K562 (cell line): ENCODE results near the gene PYGL. TPM values are rescaled to one million over a fixed set of nuclear protein-coding genes. Genes with fewer than 3 reads are reported as not detected.

Experiments
- ATAC-seq: fragments of 200-7000 bp; cut with Tn5 transposase; 3 replicates; pipeline ENCODE4 v1.9.1; 2020; ENCODE audit warnings: moderate library complexity
- BruUV-seq: library from RNA; stranded (reverse); fragments of 400-500 nt; replicated peaks from 2 replicates; lab custom pipeline; 2021; lab: Mats Ljungman, UMichigan
- CTCF ChIA-PET: fragments of 300-600 bp; formaldehyde crosslinking; extraction: SDS; loops from one replicate; lab custom pipeline; 2021; ENCODE audit warnings: low intra/inter-chr PET ratio; lab: Yijun Ruan, JAX
- POLR2A ChIA-PET: fragments of 300-600, 350-650 bp; sonication (Branson Sonifier 250); formaldehyde crosslinking; extraction: SDS; loops from one replicate; lab custom pipeline; 2021; ENCODE audit warnings: antibody characterized with exemption, inconsistent platforms; lab: Yijun Ruan, JAX
- DNase-seq, 4 experiments: peaks; one replicate each; pipeline versions ENCODE4 v3.0.0 to v3.0.0-alpha.2; 2011 to 2018; ENCODE audit warnings: low spot score in 3 of 4, mixed read lengths in 3 of 4; ENCODE audit errors: extremely low read depth in 1 of 4
- FAIRE-seq: peaks from 2 replicates; lab custom pipeline; 2011; peaks lifted over from hg19 to GRCh38; lab: Jason Lieb, UNC
- H2AFZ ChIP-seq: 2 replicates; pipeline ENCODE4 v1.6.0; 2011; ENCODE audit warnings: low read depth, low read length, control low read depth, inconsistent platforms
- H3K27ac ChIP-seq: fragments of 200-600 bp; 3 replicates; pipeline ENCODE4 v1.8.0; 2011; ENCODE audit warnings: low read depth, mild to moderate bottlenecking, control low read depth, inconsistent platforms, low read length, moderate library complexity, mixed read lengths; ENCODE audit errors: extremely low read depth
- H3K27me3 ChIP-seq, 2 experiments: fragments of 300-600 bp in 1 of 2; 2 replicates in 1 of 2; 3 replicates in 1 of 2; pipeline versions ENCODE4 v1.6.0 to v1.8.0; 2011; ENCODE audit warnings: inconsistent platforms in 2 of 2, low read length in 2 of 2, mild to moderate bottlenecking in 1 of 2, mixed read lengths in 1 of 2, moderate library complexity in 1 of 2; ENCODE audit not compliant: control insufficient read depth in 2 of 2, insufficient read depth in 2 of 2
- H3K36me3 ChIP-seq: fragments of 300-600 bp; 3 replicates; pipeline ENCODE4 v1.8.0; 2011; ENCODE audit warnings: mild to moderate bottlenecking, low read length, inconsistent platforms; ENCODE audit not compliant: control insufficient read depth, insufficient read depth
- H3K4me1 ChIP-seq, 2 experiments: fragments of 200-600 bp in 1 of 2; replicated peaks in 1 of 2; 2 replicates in 1 of 2; 3 replicates in 1 of 2; pipeline versions ENCODE4 v1.5.1 to v1.8.0; 2011; ENCODE audit warnings: inconsistent platforms in 2 of 2, low read length in 2 of 2, mild to moderate bottlenecking in 1 of 2, mixed read lengths in 1 of 2, moderate library complexity in 1 of 2; ENCODE audit not compliant: control insufficient read depth in 2 of 2, insufficient read depth in 2 of 2
- H3K4me2 ChIP-seq: 2 replicates; pipeline ENCODE4 v1.6.1; 2011; ENCODE audit warnings: low read length, control low read depth, inconsistent platforms, mixed read lengths; ENCODE audit not compliant: insufficient read depth
- H3K4me3 ChIP-seq: fragments of 200-600 bp; sonication (generic), shearing (Covaris generic); 2 replicates; pipeline ENCODE4 v1.5.1; 2016; ENCODE audit warnings: control low read depth, inconsistent platforms
- H3K79me2 ChIP-seq: fragments of 200-600 bp; 3 replicates; pipeline ENCODE4 v1.8.0; 2011; ENCODE audit warnings: low read length, inconsistent platforms; ENCODE audit not compliant: control insufficient read depth, insufficient read depth
- H3K9ac ChIP-seq, 2 experiments: 2 replicates each; pipeline versions ENCODE4 v1.6.0 to v1.6.1; 2011; ENCODE audit warnings: low read depth in 2 of 2, low read length in 2 of 2, control low read depth in 1 of 2, inconsistent platforms in 1 of 2, mild to moderate bottlenecking in 1 of 2, mixed read lengths in 1 of 2; ENCODE audit not compliant: insufficient read depth in 1 of 2
- H3K9me1 ChIP-seq: one replicate; pipeline ENCODE4 v1.6.0; 2011; ENCODE audit warnings: inconsistent platforms, mild to moderate bottlenecking, low read length, moderate library complexity; ENCODE audit not compliant: control insufficient read depth, insufficient read depth
- H3K9me3 ChIP-seq: replicated peaks from 2 replicates; pipeline ENCODE4 v1.5.1; 2011; ENCODE audit warnings: low read depth, low read length, inconsistent platforms; ENCODE audit not compliant: control insufficient read depth, insufficient read depth
- H4K20me1 ChIP-seq: replicated peaks from 2 replicates; pipeline ENCODE4 v1.6.1; 2011; ENCODE audit warnings: low read length, inconsistent platforms, mixed read lengths; ENCODE audit not compliant: control insufficient read depth, insufficient read depth
- ATF6 ChIP-seq: sonication (generic); formaldehyde crosslinking; IDR thresholded peaks from 2 replicates; pipeline ENCODE4 v1.4.0; 2020; ENCODE audit warnings: mild to moderate bottlenecking, missing genetic modification reagents
- ERF ChIP-seq: fragments of 450-650 bp; formaldehyde crosslinking; IDR thresholded peaks from 2 replicates; pipeline ENCODE4 v1.4.0; 2020; ENCODE audit warnings: mild to moderate bottlenecking, mixed read lengths
- NEUROD1 ChIP-seq: fragments of 150-350 bp; IDR thresholded peaks from 2 replicates; pipeline ENCODE4 v1.6.1; 2014; ENCODE audit warnings: borderline replicate concordance, low read length, low read depth; ENCODE audit not compliant: partially characterized antibody
- NFE2L1 ChIP-seq: fragments of 450-650 bp; IDR thresholded peaks from 2 replicates; pipeline ENCODE4 v1.6.1; 2016; ENCODE audit warnings: missing genetic modification characterization, low read depth, mild to moderate bottlenecking, missing compliant biosample characterization, moderate library complexity, borderline replicate concordance
- PRDM10 ChIP-seq: fragments of 450-650 bp; IDR thresholded peaks from 2 replicates; pipeline ENCODE4 v1.6.1; 2018; ENCODE audit not compliant: partially characterized antibody
- RAD51 ChIP-seq: fragments of 450-650 bp; IDR thresholded peaks from 2 replicates; pipeline ENCODE4 v1.7.1; 2016; ENCODE audit warnings: low read depth, mild to moderate bottlenecking, borderline replicate concordance
- SPI1 ChIP-seq: IDR thresholded peaks from 2 replicates; pipeline ENCODE4 v1.6.1; 2011; ENCODE audit warnings: low read depth, low read length, control low read depth, borderline replicate concordance
- ZMIZ1 ChIP-seq, 2 experiments: fragments of 150-350 bp in 1 of 2; IDR thresholded peaks; 2 replicates each; pipeline ENCODE4 v1.6.1; 2012 to 2016; ENCODE audit warnings: low read depth in 2 of 2, low read length in 2 of 2, mild to moderate bottlenecking in 1 of 2, moderate library complexity in 1 of 2
- ZNF696 ChIP-seq: fragments of 250-450 bp; sonication (Bioruptor Pico); conservative IDR thresholded peaks from 2 replicates; pipeline ENCODE4 v1.4.0; 2020; ENCODE audit warnings: mild to moderate bottlenecking, moderate library complexity
- ZNF75A ChIP-seq: fragments of 450-650 bp; formaldehyde crosslinking; IDR thresholded peaks from 2 replicates; pipeline ENCODE4 v1.4.0; 2020; ENCODE audit warnings: mild to moderate bottlenecking
- WGBS: fragments of 100-300 bp; shearing (Covaris generic); methylation state at CpG from one replicate; pipeline ENCODE4 v1.1.6; 2016; ENCODE audit warnings: low coverage, mixed read lengths; ENCODE audit not compliant: insufficient coverage; ENCODE audit errors: missing lambda C conversion rate; 5-methylcytosine and 5-hydroxymethylcytosine counted together
- in situ Hi-C: fragments of 300-500 bp; cut with MboI; formaldehyde crosslinking; loops from 4 replicates; pipeline ENCODE4 v1.15.0; 2018; ENCODE audit warnings: inconsistent platforms, mixed read lengths
- intact Hi-C: fragments of 100-400 bp; cut with micrococcal nuclease; formaldehyde crosslinking; loops from 2 replicates; pipeline ENCODE4 v1.14.2; 2022
- polyA plus RNA-seq, 8 experiments: library from polyadenylated mRNA; depleted of rRNA in 4 of 8; stranded (reverse) in 5 of 8; unstranded in 3 of 8; fragments of >200 nt; fragmentation: Nextera tagmentation in 2 of 8; fragmentation: Illumina TruSeq in 1 of 8; extraction: Ambion mirVana in 2 of 8; extraction: Trizol in 1 of 8; gene quantifications; 2 replicates each; pipeline versions ENCODE4 v1.2.1 to v1.2.3, GENCODE V29; 2011 to 2014; ENCODE audit warnings: inconsistent platforms in 1 of 8, missing spikeins in 1 of 8
- total RNA-seq, 7 experiments: library from RNA; depleted of rRNA in 6 of 7; stranded (reverse); fragments of >200 nt in 6 of 7; fragmentation: Illumina TruSeq in 2 of 7; extraction: Trizol in 2 of 7; gene quantifications; 2 replicates each; pipeline versions ENCODE4 v1.2.1 to v1.2.3, GENCODE V29; 2011 to 2021; ENCODE audit warnings: low replicate concordance in 1 of 7

The PYGL gene
- total and polyA plus RNA-seq, 9 of the 15 experiments (the other 6 are each of a cell fraction or from before 2014, with no cell fraction given): 3.5 to 17.9 (median 13.1) TPM

- TF ChIP-seq SPI1: no peak
- no peak for TF ChIP-seq RAD51
- TF ChIP-seq ZMIZ1 (IDR thresholded peaks at IDR 0.05; ENCODE audit: low read depth in 2 of 2, low read length in 2 of 2): no peak
- no peak for TF ChIP-seq ZNF696 (CRISPR knock-in tag)
- no peak for TF ChIP-seq NEUROD1
- no peak for TF ChIP-seq ATF6 (CRISPR knock-in tag)
- TF ChIP-seq ZNF75A (CRISPR knock-in tag): no peak
- TF ChIP-seq ERF (CRISPR knock-in tag): no peak
- no peak for TF ChIP-seq NFE2L1 (tag)
- TF ChIP-seq PRDM10: no peak
- H3K9me3 ChIP-seq: no peaks in the 10 kb centered on the region
- no peak for FAIRE-seq
- H3K4me1 ChIP-seq: peaks cover 0 to 10% of the 10 kb centered on the region in 2 experiments; a peak in 4 of 5 replicates
- peaks cover 3% of the 10 kb centered on the region for H3K9me1 ChIP-seq
- no peak overlapping the region for H3K4me2 ChIP-seq
- no peak for ATAC-seq
- BruUV-seq: no TSS peak
- H3K9ac ChIP-seq: no peak overlapping the region
- H3K4me3 ChIP-seq: no peak overlapping the region
- peaks cover 16% of the 10 kb centered on the region; the same call in 2 of the 3 replicates for H3K36me3 ChIP-seq
- ChIA-PET POLR2A (no interaction called here), CTCF (no interaction called here)
- in situ Hi-C loops (no loop called here), intact Hi-C loops (no loop called here)
- no peak overlapping the region for H3K27ac ChIP-seq
- H3K79me2 ChIP-seq: no peaks in the 10 kb centered on the region
- 44% methylated on average over 5 of the region's 5 CpGs for WGBS
- H2AFZ ChIP-seq: no peak overlapping the region
- DNase-seq: no peak
- no peaks in the 10 kb centered on the region for H3K27me3 ChIP-seq
- no peaks in the 10 kb centered on the region; the same call in 1 of the 2 replicates for H4K20me1 ChIP-seq
Observed at GRCh38 chr14:50935126-50936015, 8.9 kb downstream of the PYGL start.
